Activated naive CD4-positive, alpha-beta T cell treated with anti-CD3 and anti-CD28 coated beads for 36 hours (primary cell): ENCODE data around the gene HSD3B2. TPM values are rescaled to one million over a fixed set of nuclear protein-coding genes. Genes with fewer than 3 reads are reported as not detected.

Experiments
- CTCF ChIA-PET: fragments of 350-600 bp; sonication (Branson Sonifier 250); formaldehyde crosslinking; loops from one replicate; lab custom pipeline; 2021; ENCODE audit warnings: antibody characterized with exemption; lab: Charles Lee
- DNase-seq: peaks from one replicate; pipeline ENCODE4 v3.0.0-alpha.2; 2020
- H3K27ac Mint-ChIP-seq: one replicate; pipeline ENCODE4 v1.8.0; 2021; ENCODE audit warnings: mild to moderate bottlenecking, mixed read lengths
- H3K27me3 Mint-ChIP-seq: one replicate; pipeline ENCODE4 v1.8.0; 2021; ENCODE audit warnings: low read depth, mixed read lengths
- H3K36me3 Mint-ChIP-seq: one replicate; pipeline ENCODE4 v1.8.0; 2021; ENCODE audit warnings: low read depth, mixed read lengths
- H3K4me1 Mint-ChIP-seq: one replicate; pipeline ENCODE4 v1.8.0; 2021; ENCODE audit warnings: low read depth, mixed read lengths
- H3K4me3 Mint-ChIP-seq: one replicate; pipeline ENCODE4 v1.8.0; 2021; ENCODE audit warnings: mild to moderate bottlenecking, moderate library complexity, mixed read lengths
- H3K9me3 Mint-ChIP-seq: one replicate; pipeline ENCODE4 v1.8.0; 2021; ENCODE audit warnings: mixed read lengths
- intact Hi-C: fragments of 100-400 bp; cut with micrococcal nuclease; formaldehyde crosslinking; loops from one replicate; pipeline ENCODE4 v1.15.1; 2023
- total RNA-seq, 2 experiments: library from RNA; stranded (reverse); gene quantifications; one replicate each; pipeline ENCODE4 v1.2.3, GENCODE V29; 2021

The HSD3B2 gene
- total RNA-seq, result not detected

- H3K27ac Mint-ChIP-seq, result no peak within 1 kb of the TSS
- no peak for DNase-seq
- no peaks in the 10 kb centered on the region for H3K4me1 Mint-ChIP-seq
- H3K4me3 Mint-ChIP-seq, result no peak within 1 kb of the TSS
- CTCF ChIA-PET, result no interaction called here
- H3K27me3 Mint-ChIP-seq, result peaks cover 3% of the 10 kb centered on the region
- intact Hi-C loops, result no loop called here
- no peaks in the 10 kb centered on the region for H3K36me3 Mint-ChIP-seq
- no peaks in the 10 kb centered on the region for H3K9me3 Mint-ChIP-seq
Observed at GRCh38 chr1:119414950-119415349, at the start of gene HSD3B2. Gene HSD3B2, plus strand, starts transcription at chr1:119415150. Its CDS starts 270 bp downstream, at chr1:119415420.

- CTCF ChIA-PET, result interaction anchor here (0.6 to 1.8 kb wide), 7 partner anchors 76 to 357 kb away, joined by 3 to 10 read pairs (median 4); no protein-coding TSS in a partner anchor
Observed at GRCh38 chr1:119366424-119366823, 48.5 kb upstream of the HSD3B2 start.

GRCh38 chr1:119367432-119368124 is 47.4 kb upstream of the HSD3B2 start:
- Mint-ChIP-seq H3K4me1 (no peaks in the 10 kb centered on the region), H3K27me3 (peaks cover 25% of the 10 kb centered on the region), H3K27ac (no peak overlapping the region), H3K9me3 (no peaks in the 10 kb centered on the region), H3K36me3 (no peaks in the 10 kb centered on the region), H3K4me3 (no peak overlapping the region)
- CTCF ChIA-PET, result interaction anchor here (0.8 to 1.8 kb wide), 5 partner anchors 77 to 358 kb away, joined by 3 to 10 read pairs (median 6); no protein-coding TSS in a partner anchor
- DNase-seq, result no peak
- intact Hi-C loops, result loop anchor here (1.0 to 10.0 kb wide), 3 partner anchors 81 to 1216 kb away; no protein-coding TSS in a partner anchor

More at GRCh38 chr1:119366424-119366823, 48.5 kb upstream of the HSD3B2 start:
- intact Hi-C loops, result loop anchor here (10.0 kb wide), 1 partner anchor 362 kb away; no protein-coding TSS in a partner anchor
- DNase-seq, result no peak
- Mint-ChIP-seq H3K4me3 (no peak overlapping the region), H3K36me3 (no peaks in the 10 kb centered on the region), H3K4me1 (no peaks in the 10 kb centered on the region), H3K9me3 (no peaks in the 10 kb centered on the region), H3K27ac (no peak overlapping the region), H3K27me3 (peaks cover 24% of the 10 kb centered on the region)

- Mint-ChIP-seq H3K4me3 (no peak within 1 kb of the TSS), H3K36me3 (no peaks in the 10 kb centered on the region), H3K27me3 (peaks cover 24% of the 10 kb centered on the region), H3K27ac (no peak within 1 kb of the TSS), H3K4me1 (peaks cover 2% of the 10 kb centered on the region), H3K9me3 (no peaks in the 10 kb centered on the region)
- DNase-seq, result no peak
- intact Hi-C loops, result loop anchor here (10.0 kb wide), 1 partner anchor 364 kb away; no protein-coding TSS in a partner anchor
- CTCF ChIA-PET, result interaction anchor here (0.8 to 1.8 kb wide), 2 partner anchors 11 to 82 kb away, joined by 3 to 7 read pairs; no protein-coding TSS in a partner anchor
Observed at GRCh38 chr1:119368554-119368953, 46.4 kb upstream of the HSD3B2 start, which contains the start of gene HAO2. Gene HAO2, plus strand, starts transcription at chr1:119368785. Its CDS starts 12,301 bp downstream, at chr1:119381086.

- CTCF ChIA-PET, result no interaction called here
- Mint-ChIP-seq H3K9me3 (no peaks in the 10 kb centered on the region), H3K27me3 (peaks cover 20% of the 10 kb centered on the region), H3K4me1 (peaks cover 14% of the 10 kb centered on the region), H3K4me3 (no peak overlapping the region), H3K36me3 (no peaks in the 10 kb centered on the region), H3K27ac (no peak overlapping the region)
- intact Hi-C loops, result loop anchor here (5.0 kb wide), 2 partner anchors 228 to 237 kb away; partner anchors contain the start of gene WARS2
- no peak for DNase-seq
Observed at GRCh38 chr1:119370748-119371147, 44.2 kb upstream of the HSD3B2 start.

GRCh38 chr1:119371815-119372214 is 43.1 kb upstream of the HSD3B2 start:
- intact Hi-C loops, result loop anchor here (5.0 kb wide), 2 partner anchors 230 to 235 kb away; partner anchors contain the start of gene WARS2
- Mint-ChIP-seq H3K27me3 (peaks cover 20% of the 10 kb centered on the region), H3K9me3 (no peaks in the 10 kb centered on the region), H3K4me1 (peaks cover 14% of the 10 kb centered on the region), H3K36me3 (peaks cover 1% of the 10 kb centered on the region), H3K27ac (no peak overlapping the region), H3K4me3 (no peak overlapping the region)
- CTCF ChIA-PET, result no interaction called here
- no peak for DNase-seq

- intact Hi-C loops, result loop anchor here (5.0 kb wide), 2 partner anchors 230 to 235 kb away; partner anchors contain the start of gene WARS2
- Mint-ChIP-seq H3K27ac (no peak overlapping the region), H3K4me3 (no peak overlapping the region), H3K27me3 (peaks cover 20% of the 10 kb centered on the region), H3K9me3 (no peaks in the 10 kb centered on the region), H3K36me3 (peaks cover 1% of the 10 kb centered on the region), H3K4me1 (peaks cover 14% of the 10 kb centered on the region)
- DNase-seq, result peak; percentile 10
- CTCF ChIA-PET, result interaction anchor here (1.1 kb wide), 1 partner anchor 98 kb away, joined by 3 read pairs; no protein-coding TSS in a partner anchor
Observed at GRCh38 chr1:119372503-119373086, 42.4 kb upstream of the HSD3B2 start.

GRCh38 chr1:119373465-119373864 is 41.5 kb upstream of the HSD3B2 start:
- H3K27me3 Mint-ChIP-seq, result peaks cover 18% of the 10 kb centered on the region
- H3K27ac Mint-ChIP-seq, result no peak overlapping the region
- H3K9me3 Mint-ChIP-seq, result no peaks in the 10 kb centered on the region
- intact Hi-C loops, result loop anchor here (5.0 kb wide), 2 partner anchors 231 to 234 kb away; partner anchors contain the start of gene WARS2
- DNase-seq, result peak; percentile 16
- peaks cover 14% of the 10 kb centered on the region for H3K4me1 Mint-ChIP-seq
- CTCF ChIA-PET, result interaction anchor here (1.1 kb wide), 1 partner anchor 98 kb away, joined by 3 read pairs; no protein-coding TSS in a partner anchor
- H3K36me3 Mint-ChIP-seq, result peaks cover 1% of the 10 kb centered on the region
- H3K4me3 Mint-ChIP-seq, result no peak overlapping the region

- DNase-seq, result peak; percentile 12
- peak overlapping the region; percentile 42 for H3K27ac Mint-ChIP-seq
- no peaks in the 10 kb centered on the region for H3K9me3 Mint-ChIP-seq
- CTCF ChIA-PET, result interaction anchor here (1.3 kb wide), 1 partner anchor 11 kb away, joined by 4 read pairs; no protein-coding TSS in a partner anchor
- peaks cover 14% of the 10 kb centered on the region for H3K4me1 Mint-ChIP-seq
- no peak overlapping the region for H3K4me3 Mint-ChIP-seq
- peaks cover 13% of the 10 kb centered on the region for H3K27me3 Mint-ChIP-seq
- intact Hi-C loops, result loop anchor here (5.0 kb wide), 2 partner anchors 232 to 233 kb away; partner anchors contain the start of gene WARS2
- peaks cover 1% of the 10 kb centered on the region for H3K36me3 Mint-ChIP-seq
Observed at GRCh38 chr1:119374208-119374874, 40.6 kb upstream of the HSD3B2 start.

GRCh38 chr1:119375366-119375765 is 39.6 kb upstream of the HSD3B2 start:
- Mint-ChIP-seq H3K4me1 (peaks cover 14% of the 10 kb centered on the region), H3K27ac (no peak overlapping the region), H3K9me3 (no peaks in the 10 kb centered on the region), H3K36me3 (peaks cover 1% of the 10 kb centered on the region), H3K27me3 (peaks cover 13% of the 10 kb centered on the region), H3K4me3 (no peak overlapping the region)
- DNase-seq, result no peak
- intact Hi-C loops, result no loop called here
- CTCF ChIA-PET, result interaction anchor here (0.6 to 1.3 kb wide), 2 partner anchors 10 to 31 kb away, joined by 3 to 4 read pairs; no protein-coding TSS in a partner anchor

- Mint-ChIP-seq H3K27me3 (peaks cover 9% of the 10 kb centered on the region), H3K36me3 (peaks cover 1% of the 10 kb centered on the region), H3K4me3 (no peak overlapping the region), H3K9me3 (no peaks in the 10 kb centered on the region), H3K27ac (no peak overlapping the region), H3K4me1 (peaks cover 14% of the 10 kb centered on the region)
- intact Hi-C loops, result no loop called here
- DNase-seq, result no peak
- CTCF ChIA-PET, result no interaction called here
Observed at GRCh38 chr1:119376594-119376993, 38.4 kb upstream of the HSD3B2 start.
